ENCODE data around the gene ABCB11.

DNA sequence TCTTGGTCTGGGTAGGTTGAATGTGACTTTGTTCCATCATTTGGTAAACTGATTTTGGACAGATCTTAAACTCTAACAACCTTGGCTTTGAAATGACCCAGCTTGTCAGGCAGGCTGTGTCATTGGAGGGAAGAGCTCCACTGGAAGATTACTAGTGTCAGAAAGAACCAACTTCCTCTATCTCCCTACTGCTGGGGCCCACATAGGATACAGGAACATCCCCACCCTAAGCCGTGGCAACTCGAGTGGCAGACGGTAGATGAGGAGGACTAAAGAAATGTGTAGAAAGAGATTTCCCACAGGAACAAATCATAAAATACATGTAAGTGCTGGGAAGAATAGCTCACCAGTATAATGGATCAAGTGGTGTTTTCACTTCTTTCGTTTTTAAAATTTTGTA is 134.3 kb downstream of the ABCB11 start:
- TF ChIP-seq, protein P1, sequence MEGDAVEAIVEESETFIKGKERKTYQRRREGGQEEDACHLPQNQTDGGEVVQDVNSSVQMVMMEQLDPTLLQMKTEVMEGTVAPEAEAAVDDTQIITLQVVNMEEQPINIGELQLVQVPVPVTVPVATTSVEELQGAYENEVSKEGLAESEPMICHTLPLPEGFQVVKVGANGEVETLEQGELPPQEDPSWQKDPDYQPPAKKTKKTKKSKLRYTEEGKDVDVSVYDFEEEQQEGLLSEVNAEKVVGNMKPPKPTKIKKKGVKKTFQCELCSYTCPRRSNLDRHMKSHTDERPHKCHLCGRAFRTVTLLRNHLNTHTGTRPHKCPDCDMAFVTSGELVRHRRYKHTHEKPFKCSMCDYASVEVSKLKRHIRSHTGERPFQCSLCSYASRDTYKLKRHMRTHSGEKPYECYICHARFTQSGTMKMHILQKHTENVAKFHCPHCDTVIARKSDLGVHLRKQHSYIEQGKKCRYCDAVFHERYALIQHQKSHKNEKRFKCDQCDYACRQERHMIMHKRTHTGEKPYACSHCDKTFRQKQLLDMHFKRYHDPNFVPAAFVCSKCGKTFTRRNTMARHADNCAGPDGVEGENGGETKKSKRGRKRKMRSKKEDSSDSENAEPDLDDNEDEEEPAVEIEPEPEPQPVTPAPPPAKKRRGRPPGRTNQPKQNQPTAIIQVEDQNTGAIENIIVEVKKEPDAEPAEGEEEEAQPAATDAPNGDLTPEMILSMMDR (IDR thresholded peaks at IDR 0.05), result no peak
- TF ChIP-seq POLR2A (IDR thresholded peaks at IDR 0.05), result no peak

Data from thyroid gland (tissue), 4 donors.